Activated CD8-positive, alpha-beta T cell treated with anti-CD3 and anti-CD28 coated beads, Interleukin-2, amount 10 ng/mL, durations not matched to agents 7 days and 5 days (primary cell): ENCODE data around the gene CABLES1. TPM values are rescaled to one million over a fixed set of nuclear protein-coding genes. Genes with fewer than 3 reads are reported as not detected.
A peak's percentile ranks its signal among the peaks of the same experiment; 100 is the strongest.

ENCODE experiments used
- ATAC-seq: fragments of 150-1000 bp; cut with Tn5 transposase; one replicate; pipeline ENCODE4 v1.10.0; 2021; ENCODE audit warnings: moderate library complexity
- CTCF ChIA-PET: fragments of 350-600 bp; sonication (Branson Sonifier 250); formaldehyde crosslinking; loops from one replicate; lab custom pipeline; 2021; ENCODE audit warnings: antibody characterized with exemption; lab: Charles Lee
- POLR2A ChIA-PET: fragments of 350-600 bp; sonication (Branson Sonifier 250); formaldehyde crosslinking; loops from one replicate; lab custom pipeline; 2021; ENCODE audit warnings: antibody characterized with exemption; lab: Charles Lee
- DNase-seq: peaks from one replicate; pipeline ENCODE4 v3.0.0-alpha.2; 2020
- H3K27ac Mint-ChIP-seq: one replicate; pipeline ENCODE4 v1.8.0; 2021; ENCODE audit warnings: mild to moderate bottlenecking, mixed read lengths
- H3K27me3 Mint-ChIP-seq: one replicate; pipeline ENCODE4 v1.8.0; 2021; ENCODE audit warnings: low read depth, mixed read lengths
- H3K36me3 Mint-ChIP-seq: one replicate; pipeline ENCODE4 v1.8.0; 2021; ENCODE audit warnings: low read depth, mixed read lengths
- H3K4me1 Mint-ChIP-seq: one replicate; pipeline ENCODE4 v1.8.0; 2021; ENCODE audit warnings: low read depth, mixed read lengths
- H3K4me3 Mint-ChIP-seq: one replicate; pipeline ENCODE4 v1.8.0; 2021; ENCODE audit warnings: mild to moderate bottlenecking, mixed read lengths
- H3K9me3 Mint-ChIP-seq: one replicate; pipeline ENCODE4 v1.8.0; 2022; ENCODE audit warnings: mixed read lengths; ENCODE audit not compliant: insufficient read depth
- total RNA-seq, 2 experiments: library from RNA; stranded (reverse); gene quantifications; one replicate each; pipeline ENCODE4 v1.2.3, GENCODE V29; 2021

Gene CABLES1
- total RNA-seq, 2 experiments from 2014 or later = 2.3 to 2.7 TPM

- Mint-ChIP-seq H3K4me1 (peaks cover 26% of the 10 kb centered on the region), H3K4me3 (no peak overlapping the region), H3K27ac (no peak overlapping the region), H3K9me3 (no peaks in the 10 kb centered on the region), H3K36me3 (peaks cover 2% of the 10 kb centered on the region), H3K27me3 (no peaks in the 10 kb centered on the region)
- ATAC-seq (no peak), DNase-seq (no peak)
- ChIA-PET POLR2A (no interaction called here), CTCF (no interaction called here)
Observed at GRCh38 chr18:23243816-23244215, 108.5 kb downstream of the CABLES1 start.

DNA sequence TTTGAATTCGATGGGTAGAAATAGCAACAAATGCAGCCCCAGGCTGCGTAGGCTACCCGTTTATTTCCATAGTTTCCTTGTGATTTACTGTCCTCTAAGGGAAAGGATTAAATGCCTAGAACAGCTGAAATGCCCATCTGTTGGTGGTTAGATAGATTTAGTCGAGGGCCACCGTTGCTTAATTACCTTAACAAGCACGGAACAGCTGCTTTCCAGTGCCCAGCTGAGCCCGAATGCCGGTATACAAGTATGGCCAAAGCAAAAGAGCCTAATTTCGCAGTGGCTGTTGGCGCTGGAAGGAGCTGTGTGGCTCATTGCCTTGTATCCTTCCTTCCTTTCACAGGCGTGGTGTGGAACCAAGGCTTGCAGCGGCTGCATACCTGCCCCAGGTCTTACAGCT lies 109.1 kb downstream of the CABLES1 start:
- ChIA-PET POLR2A (no interaction called here), CTCF (interaction anchor here (0.5 kb wide), 1 partner anchor 413 kb away, joined by 3 read pairs; no protein-coding TSS in a partner anchor)
- ATAC-seq = no peak

GRCh38 chr18:23245461-23245860 lies 110.2 kb downstream of the CABLES1 start:
- Mint-ChIP-seq H3K4me1 (peaks cover 17% of the 10 kb centered on the region), H3K36me3 (peaks cover 3% of the 10 kb centered on the region), H3K9me3 (no peaks in the 10 kb centered on the region), H3K4me3 (no peak overlapping the region), H3K27ac (no peak overlapping the region), H3K27me3 (no peaks in the 10 kb centered on the region)
- ChIA-PET POLR2A (no interaction called here), CTCF (no interaction called here)
- DNase-seq (no peak), ATAC-seq (no peak)

More for the DNA sequence above, 109.1 kb downstream of the CABLES1 start:
- H3K27ac Mint-ChIP-seq = no peak overlapping the region
- no peak for DNase-seq
- H3K4me1 Mint-ChIP-seq = peaks cover 20% of the 10 kb centered on the region
- no peaks in the 10 kb centered on the region for H3K27me3 Mint-ChIP-seq
- H3K9me3 Mint-ChIP-seq = no peaks in the 10 kb centered on the region
- peaks cover 5% of the 10 kb centered on the region for H3K36me3 Mint-ChIP-seq
- H3K4me3 Mint-ChIP-seq = no peak overlapping the region

GRCh38 chr18:23247331-23247730 lies 112.0 kb downstream of the CABLES1 start:
- Mint-ChIP-seq H3K9me3 (no peaks in the 10 kb centered on the region), H3K27me3 (no peaks in the 10 kb centered on the region), H3K4me3 (no peak overlapping the region), H3K27ac (no peak overlapping the region), H3K4me1 (peaks cover 7% of the 10 kb centered on the region), H3K36me3 (peaks cover 9% of the 10 kb centered on the region)
- DNase-seq = no peak
- ChIA-PET POLR2A (no interaction called here), CTCF (interaction anchor here (0.7 to 1.8 kb wide), 2 partner anchors 12 to 16 kb away, joined by 3 to 4 read pairs; no protein-coding TSS in a partner anchor)
- ATAC-seq = no peak

GRCh38 chr18:23247896-23248295 lies 112.6 kb downstream of the CABLES1 start:
- no peak for DNase-seq
- H3K27me3 Mint-ChIP-seq = no peaks in the 10 kb centered on the region
- no peaks in the 10 kb centered on the region for H3K9me3 Mint-ChIP-seq
- H3K36me3 Mint-ChIP-seq = peaks cover 9% of the 10 kb centered on the region
- peaks cover 2% of the 10 kb centered on the region for H3K4me1 Mint-ChIP-seq
- no peak overlapping the region for H3K27ac Mint-ChIP-seq
- POLR2A ChIA-PET = no interaction called here
- ATAC-seq = no peak
- CTCF ChIA-PET = interaction anchor here (1.8 kb wide), 1 partner anchor 11 kb away, joined by 4 read pairs; no protein-coding TSS in a partner anchor
- H3K4me3 Mint-ChIP-seq = no peak overlapping the region

DNA sequence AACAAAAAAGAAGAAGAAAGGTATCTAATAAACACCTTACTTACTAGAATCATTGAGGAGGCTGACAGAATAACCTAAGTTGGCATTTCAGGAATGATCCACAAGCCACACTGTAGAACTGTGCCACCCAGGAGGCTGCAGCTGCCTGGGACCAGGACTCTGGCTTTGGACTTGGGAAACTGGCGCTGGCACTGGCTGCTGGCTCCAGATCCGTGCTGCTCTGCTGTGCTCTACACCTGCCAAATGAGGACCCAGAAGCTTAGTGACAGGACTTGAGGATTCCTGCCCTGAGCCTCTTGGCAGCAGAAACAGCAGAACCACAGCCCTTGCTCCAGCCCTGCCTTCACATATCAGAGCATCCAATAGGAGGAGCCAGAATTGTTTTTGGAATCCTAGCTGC lies 113.5 kb downstream of the CABLES1 start:
- no peak overlapping the region for H3K4me3 Mint-ChIP-seq
- no peak for ATAC-seq
- CTCF ChIA-PET = no interaction called here

GRCh38 chr18:23249348-23249747 lies 114.1 kb downstream of the CABLES1 start:
- no peak overlapping the region for H3K4me3 Mint-ChIP-seq
- no peak overlapping the region for H3K27ac Mint-ChIP-seq
- H3K27me3 Mint-ChIP-seq = no peaks in the 10 kb centered on the region
- ChIA-PET POLR2A (no interaction called here), CTCF (no interaction called here)
- no peaks in the 10 kb centered on the region for H3K9me3 Mint-ChIP-seq
- H3K4me1 Mint-ChIP-seq = peaks cover 2% of the 10 kb centered on the region
- H3K36me3 Mint-ChIP-seq = peaks cover 12% of the 10 kb centered on the region
- ATAC-seq (no peak), DNase-seq (no peak)

More for the DNA sequence above, 113.5 kb downstream of the CABLES1 start:
- POLR2A ChIA-PET = interaction anchor here (0.7 kb wide), 1 partner anchor 1501 kb away, joined by 4 read pairs; no protein-coding TSS in a partner anchor
- H3K27me3 Mint-ChIP-seq = no peaks in the 10 kb centered on the region
- H3K27ac Mint-ChIP-seq = no peak overlapping the region
- peaks cover 12% of the 10 kb centered on the region for H3K36me3 Mint-ChIP-seq
- H3K9me3 Mint-ChIP-seq = no peaks in the 10 kb centered on the region
- peaks cover 2% of the 10 kb centered on the region for H3K4me1 Mint-ChIP-seq
- DNase-seq = no peak

DNA sequence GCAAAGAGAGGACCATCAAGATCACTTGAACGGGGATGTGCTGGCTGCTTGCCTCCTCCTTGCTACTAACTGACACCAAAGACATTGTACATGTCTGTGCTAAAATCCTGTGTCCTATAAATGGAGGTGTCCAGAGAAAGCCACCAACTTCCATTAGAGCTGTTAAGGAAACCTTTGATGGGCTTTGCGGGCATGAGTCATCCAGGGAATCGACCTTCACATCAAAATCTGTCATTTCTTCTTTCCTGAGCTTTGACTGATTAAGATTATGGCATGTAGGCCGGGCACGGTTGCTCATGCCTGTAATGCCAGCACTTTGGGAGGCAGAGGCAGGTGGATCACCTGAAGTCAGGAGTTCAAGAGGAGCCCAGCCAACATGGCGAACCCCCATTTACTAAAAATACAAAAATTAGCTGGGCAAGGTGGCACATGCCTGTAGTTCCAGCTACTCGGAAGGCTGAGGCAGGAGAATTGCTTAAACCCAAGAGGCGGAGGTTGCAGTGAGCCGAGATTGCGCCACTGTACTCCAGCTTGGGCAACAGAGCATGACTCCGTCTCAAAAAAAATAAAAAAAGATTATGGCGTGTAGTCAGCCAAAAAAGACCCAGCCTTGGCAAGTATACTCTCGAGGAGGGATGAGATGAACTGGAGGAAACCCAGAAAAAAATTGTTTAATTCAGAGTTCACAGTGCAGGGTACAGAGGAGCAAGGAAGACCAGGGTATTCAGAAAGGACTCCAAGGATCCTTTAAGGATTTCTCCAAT lies 115.8 kb downstream of the CABLES1 start:
- no peak for DNase-seq
- ATAC-seq = no peak
- no peaks in the 10 kb centered on the region for H3K9me3 Mint-ChIP-seq
- POLR2A ChIA-PET = interaction anchor here (0.6 kb wide), 1 partner anchor 108 kb away, joined by 3 read pairs; no protein-coding TSS in a partner anchor
- H3K4me1 Mint-ChIP-seq = peaks cover 2% of the 10 kb centered on the region
- H3K27me3 Mint-ChIP-seq = no peaks in the 10 kb centered on the region
- H3K27ac Mint-ChIP-seq = no peak overlapping the region
- no peak overlapping the region for H3K4me3 Mint-ChIP-seq
- CTCF ChIA-PET = interaction anchor here (1.3 kb wide), 1 partner anchor 119 kb away, joined by 3 read pairs; no protein-coding TSS in a partner anchor
- H3K36me3 Mint-ChIP-seq = peaks cover 18% of the 10 kb centered on the region

GRCh38 chr18:23253630-23254029 lies 118.3 kb downstream of the CABLES1 start:
- peaks cover 19% of the 10 kb centered on the region for H3K4me1 Mint-ChIP-seq
- H3K27ac Mint-ChIP-seq = no peak overlapping the region
- no peak overlapping the region for H3K4me3 Mint-ChIP-seq
- peaks cover 33% of the 10 kb centered on the region for H3K36me3 Mint-ChIP-seq
- ChIA-PET CTCF (no interaction called here), POLR2A (no interaction called here)
- DNase-seq = no peak
- no peak for ATAC-seq
- H3K27me3 Mint-ChIP-seq = no peaks in the 10 kb centered on the region
- H3K9me3 Mint-ChIP-seq = no peaks in the 10 kb centered on the region

DNA sequence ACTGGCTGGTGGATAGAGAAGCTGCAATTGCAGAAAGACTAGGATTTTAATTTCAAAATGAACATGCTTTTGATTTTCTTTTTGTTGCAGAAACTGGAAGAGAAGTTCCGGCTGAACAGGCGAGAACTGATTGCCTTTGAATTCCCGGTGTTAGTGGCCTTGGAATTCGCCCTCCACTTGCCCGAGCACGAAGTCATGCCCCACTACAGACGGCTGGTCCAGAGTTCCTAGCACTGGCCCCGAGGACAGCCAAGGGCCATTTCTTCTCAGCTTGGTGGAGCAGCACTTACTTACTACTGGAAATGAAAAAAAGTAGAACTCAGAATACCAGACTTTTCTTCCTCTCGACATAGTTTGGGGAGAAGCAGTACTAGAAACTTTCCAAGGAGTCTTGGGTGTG lies 121.9 kb downstream of the CABLES1 start:
- ChIA-PET CTCF (interaction anchor here (1.0 to 1.1 kb wide), 3 partner anchors 20 to 126 kb away, joined by 3 read pairs; no protein-coding TSS in a partner anchor), POLR2A (no interaction called here)
- no peak overlapping the region for H3K27ac Mint-ChIP-seq
- peaks cover 26% of the 10 kb centered on the region for H3K36me3 Mint-ChIP-seq
- H3K4me3 Mint-ChIP-seq = no peak overlapping the region
- no peak for ATAC-seq
- no peak for DNase-seq
- no peaks in the 10 kb centered on the region for H3K27me3 Mint-ChIP-seq
- H3K9me3 Mint-ChIP-seq = no peaks in the 10 kb centered on the region
- peaks cover 42% of the 10 kb centered on the region for H3K4me1 Mint-ChIP-seq

DNA sequence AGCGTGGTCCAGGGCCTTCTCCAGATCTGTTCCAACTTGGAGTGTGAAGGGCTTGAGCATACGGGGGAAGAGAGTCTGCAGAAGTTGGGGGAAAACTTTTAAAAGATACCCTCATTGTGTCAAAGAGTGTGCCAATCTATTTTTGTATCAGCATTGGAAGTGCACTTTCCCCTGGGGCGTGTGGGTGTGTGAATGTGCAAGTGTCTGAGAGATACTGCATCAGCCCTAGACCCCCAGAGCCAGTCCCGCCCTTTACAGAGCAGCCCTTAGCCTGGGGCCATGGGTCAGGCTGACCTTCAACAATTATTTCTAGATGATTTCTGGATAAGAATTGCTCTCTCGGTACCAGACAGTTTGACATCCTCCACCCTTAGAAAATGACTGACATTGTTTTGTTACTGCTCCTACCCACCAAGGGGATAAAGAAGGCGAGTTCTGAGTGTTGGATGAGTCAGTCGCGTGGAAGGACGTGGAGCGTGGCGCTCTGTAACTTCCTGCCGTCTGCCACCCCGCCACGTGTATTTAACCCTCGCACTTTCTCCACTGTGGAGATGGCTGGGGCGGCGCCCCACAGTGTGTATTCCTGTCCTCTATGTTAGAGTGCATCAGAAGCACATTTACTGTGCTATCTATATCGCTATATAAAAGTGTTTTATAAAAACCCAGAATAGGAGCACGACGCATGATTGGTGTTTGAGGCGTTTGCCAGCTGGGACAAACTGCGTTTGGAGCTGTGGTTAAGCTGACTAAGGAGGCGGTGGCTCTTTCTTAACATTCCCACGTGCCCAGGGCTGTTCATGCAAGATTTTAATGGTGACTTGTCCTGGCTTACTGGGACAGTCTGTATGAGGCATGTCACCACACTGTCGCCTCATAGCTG lies 122.6 kb downstream of the CABLES1 start:
- Mint-ChIP-seq H3K4me3 (no peak overlapping the region), H3K4me1 (peaks cover 42% of the 10 kb centered on the region), H3K9me3 (no peaks in the 10 kb centered on the region), H3K27me3 (no peaks in the 10 kb centered on the region), H3K27ac (peak overlapping the region; percentile 86), H3K36me3 (peaks cover 25% of the 10 kb centered on the region)
- ATAC-seq (no peak), DNase-seq (no peak)
- POLR2A ChIA-PET = no interaction called here
- CTCF ChIA-PET = interaction anchor here (1.0 to 1.3 kb wide), 3 partner anchors 11 to 126 kb away, joined by 3 to 4 read pairs (median 3); no protein-coding TSS in a partner anchor
